H1 (cell line): ENCODE results near the gene TSHZ2. TPM values are rescaled to one million over a fixed set of nuclear protein-coding genes. Genes with fewer than 3 reads are reported as not detected.

Experiments
- CTCF ChIA-PET: fragments of 300-600 bp; sonication (Branson Sonifier 250); formaldehyde crosslinking; loops from one replicate; lab custom pipeline; 2021; ENCODE audit not compliant: partially characterized antibody; lab: Charles Lee
- POLR2A ChIA-PET: fragments of 300-600 bp; sonication (Branson Sonifier 250); formaldehyde crosslinking; loops from one replicate; lab custom pipeline; 2021; ENCODE audit warnings: inconsistent platforms; ENCODE audit not compliant: partially characterized antibody; lab: Charles Lee
- DNase-seq, 2 experiments: peaks; one replicate each; pipeline versions ENCODE4 v3.0.0 to v3.0.0-alpha.2; 2010 to 2022; ENCODE audit warnings: low spot score in 2 of 2, low read depth in 1 of 2, mixed read lengths in 1 of 2
- FAIRE-seq: peaks from 2 replicates; lab custom pipeline; 2011; peaks lifted over from hg19 to GRCh38; lab: Jason Lieb, UNC
- H2AFZ ChIP-seq: 2 replicates; pipeline ENCODE4 v1.8.1; 2012; ENCODE audit warnings: low read length, inconsistent platforms
- H2AK5ac ChIP-seq: 2 replicates; pipeline ENCODE4 v1.6.1; 2013; ENCODE audit warnings: low read depth, low read length
- H2BK120ac ChIP-seq: replicated peaks from 2 replicates; pipeline ENCODE3; 2013; ENCODE audit warnings: low read depth, low read length, inconsistent platforms
- H2BK12ac ChIP-seq: 2 replicates; pipeline ENCODE4 v1.6.1; 2013; ENCODE audit warnings: low read depth, low read length
- H2BK15ac ChIP-seq: 2 replicates; pipeline ENCODE4 v1.6.1; 2013; ENCODE audit warnings: low read length
- H2BK20ac ChIP-seq: 2 replicates; pipeline ENCODE4 v1.6.1; 2013; ENCODE audit warnings: low read length
- H2BK5ac ChIP-seq: 2 replicates; pipeline ENCODE4 v1.6.1; 2013; ENCODE audit warnings: low read depth, low read length
- H3K14ac ChIP-seq: 2 replicates; pipeline ENCODE4 v1.6.1; 2013; ENCODE audit warnings: inconsistent platforms; ENCODE audit not compliant: insufficient read length
- H3K18ac ChIP-seq: 2 replicates; pipeline ENCODE4 v1.6.1; 2013; ENCODE audit warnings: low read length; ENCODE audit errors: extremely low read depth
- H3K23ac ChIP-seq: 2 replicates; pipeline ENCODE4 v1.6.1; 2013; ENCODE audit warnings: inconsistent platforms; ENCODE audit not compliant: insufficient read length
- H3K23me2 ChIP-seq: 2 replicates; pipeline ENCODE4 v1.6.1; 2013; ENCODE audit warnings: low read depth, low read length
- H3K27ac ChIP-seq: 2 replicates; pipeline ENCODE4 v1.6.1; 2011; ENCODE audit warnings: low read depth, low read length, inconsistent platforms
- H3K27me3 ChIP-seq, 4 experiments: replicated peaks in 1 of 4; 1 replicate in 1 of 4; 2 replicates in 3 of 4; pipeline versions ENCODE4 v1.6.1 to v1.8.1; 2011 to 2013; ENCODE audit warnings: low read length in 3 of 4, mild to moderate bottlenecking in 3 of 4, inconsistent platforms in 2 of 4, mixed read lengths in 2 of 4, moderate library complexity in 1 of 4; ENCODE audit not compliant: control insufficient read depth in 3 of 4, insufficient read depth in 3 of 4; ENCODE audit errors: extremely low read depth in 1 of 4
- H3K36me3 ChIP-seq, 4 experiments: 2 replicates each; pipeline versions ENCODE4 v1.6.1 to v1.8.1; 2011 to 2013; ENCODE audit warnings: mild to moderate bottlenecking in 4 of 4, low read length in 3 of 4, moderate library complexity in 2 of 4, control low read depth in 1 of 4, inconsistent platforms in 1 of 4; ENCODE audit not compliant: insufficient read depth in 4 of 4, control insufficient read depth in 2 of 4
- H3K4ac ChIP-seq: replicated peaks from 2 replicates; pipeline ENCODE3; 2013; ENCODE audit warnings: low read length, low read depth, mixed read lengths, inconsistent platforms; ENCODE audit not compliant: insufficient read length
- H3K4me1 ChIP-seq, 4 experiments: replicated peaks in 1 of 4; 1 replicate in 1 of 4; 2 replicates in 3 of 4; pipeline versions ENCODE4 v1.6.1 to v1.8.1; 2011 to 2013; ENCODE audit warnings: low read length in 3 of 4, inconsistent platforms in 2 of 4, mixed read lengths in 1 of 4; ENCODE audit not compliant: insufficient read depth in 4 of 4, control insufficient read depth in 3 of 4
- H3K4me2 ChIP-seq, 2 experiments: 2 replicates each; pipeline versions ENCODE4 v1.6.1 to v1.8.1; 2011 to 2013; ENCODE audit warnings: low read depth in 2 of 2, low read length in 2 of 2, control low read depth in 1 of 2, inconsistent platforms in 1 of 2, mild to moderate bottlenecking in 1 of 2; ENCODE audit not compliant: insufficient read depth in 1 of 2
- H3K4me3 ChIP-seq, 4 experiments: fragments of 200-600, 300-600 bp in 1 of 4; sonication (generic), shearing (Covaris generic), sonication (Bioruptor Twin) in 1 of 4; 2 replicates each; pipeline versions ENCODE4 v1.5.1 to v1.8.1; 2011 to 2016; ENCODE audit warnings: low read length in 4 of 4, low read depth in 3 of 4, control low read depth in 2 of 4, inconsistent platforms in 2 of 4, mild to moderate bottlenecking in 2 of 4, mixed read lengths in 1 of 4, moderate library complexity in 1 of 4; ENCODE audit not compliant: insufficient read depth in 2 of 4; ENCODE audit errors: extremely low read depth in 1 of 4
- H3K56ac ChIP-seq: replicated peaks from 2 replicates; pipeline ENCODE3; 2013; ENCODE audit warnings: low read depth, mild to moderate bottlenecking, mixed read lengths, low read length, inconsistent platforms; ENCODE audit not compliant: insufficient read length
- H3K79me1 ChIP-seq: 2 replicates; pipeline ENCODE4 v1.6.1; 2013; ENCODE audit warnings: low read depth, low read length, control low read depth
- H3K79me2 ChIP-seq, 2 experiments: 2 replicates each; pipeline versions ENCODE4 v1.6.1 to v1.8.1; 2012 to 2013; ENCODE audit warnings: low read length in 2 of 2, mild to moderate bottlenecking in 2 of 2, inconsistent platforms in 1 of 2; ENCODE audit not compliant: insufficient read depth in 2 of 2, control insufficient read depth in 1 of 2
- H3K9ac ChIP-seq, 4 experiments: replicated peaks in 1 of 4; 1 replicate in 1 of 4; 2 replicates in 3 of 4; pipeline versions ENCODE4 v1.6.1 to v1.8.1; 2011 to 2013; ENCODE audit warnings: low read depth in 3 of 4, low read length in 3 of 4, control low read depth in 2 of 4, mild to moderate bottlenecking in 2 of 4, moderate library complexity in 2 of 4, inconsistent platforms in 1 of 4; ENCODE audit errors: extremely low read depth in 1 of 4
- H3K9me3 ChIP-seq, 2 experiments: 2 replicates each; pipeline versions ENCODE4 v1.6.1 to v1.8.1; 2012 to 2013; ENCODE audit warnings: mild to moderate bottlenecking in 2 of 2, moderate library complexity in 2 of 2, control low read depth in 1 of 2, inconsistent platforms in 1 of 2, low read depth in 1 of 2, low read length in 1 of 2, mixed read lengths in 1 of 2; ENCODE audit not compliant: insufficient read depth in 2 of 2
- H4K20me1 ChIP-seq, 2 experiments: replicated peaks in 1 of 2; 2 replicates each; pipeline versions ENCODE3 to v1.8.1; 2011 to 2013; ENCODE audit warnings: inconsistent platforms in 2 of 2, low read length in 2 of 2, mild to moderate bottlenecking in 1 of 2; ENCODE audit not compliant: insufficient read depth in 2 of 2, control insufficient read depth in 1 of 2
- H4K5ac ChIP-seq: 2 replicates; pipeline ENCODE4 v1.6.1; 2013; ENCODE audit warnings: low read length, low read depth, mixed read lengths, inconsistent platforms; ENCODE audit not compliant: insufficient read length
- H4K8ac ChIP-seq: 2 replicates; pipeline ENCODE4 v1.8.0; 2013; ENCODE audit warnings: mild to moderate bottlenecking, moderate library complexity, low read length, inconsistent platforms; ENCODE audit not compliant: insufficient read depth; ENCODE audit errors: extremely low read depth
- H4K91ac ChIP-seq: replicated peaks from 2 replicates; pipeline ENCODE3; 2013; ENCODE audit warnings: low read length, mixed read lengths, inconsistent platforms; ENCODE audit not compliant: insufficient read length
- BCL11A ChIP-seq, 2 experiments: IDR thresholded peaks; one replicate each; pipeline ENCODE4 v1.6.1; 2011; ENCODE audit warnings: low read depth in 2 of 2, low read length in 2 of 2, mild to moderate bottlenecking in 2 of 2
- CBX8 ChIP-seq: fragments of 300-800, 300-1000 bp; sonication (generic); IDR thresholded peaks from 2 replicates; pipeline ENCODE4 v1.7.1; 2016; ENCODE audit warnings: low read depth, low read length, borderline replicate concordance
- CTCF ChIP-seq, 3 experiments: IDR thresholded peaks; 1 replicate in 2 of 3; 2 replicates in 1 of 3; pipeline versions ENCODE4 v1.5.1 to v1.6.1; 2011; ENCODE audit warnings: low read length in 3 of 3, mild to moderate bottlenecking in 3 of 3, inconsistent platforms in 2 of 3, low read depth in 1 of 3, moderate library complexity in 1 of 3; ENCODE audit not compliant: insufficient read depth in 1 of 3; ENCODE audit errors: control extremely low read depth in 1 of 3
- KDM1A ChIP-seq: fragments of 200-600, 300-600 bp; sonication (generic); IDR thresholded peaks from 2 replicates; pipeline ENCODE4 v1.7.1; 2016; ENCODE audit warnings: mild to moderate bottlenecking, low read length, borderline replicate concordance
- POLR2AphosphoS5 ChIP-seq: IDR thresholded peaks from 2 replicates; pipeline ENCODE4 v1.6.1; 2011; ENCODE audit warnings: low read depth, low read length
- RAD21 ChIP-seq, 2 experiments: IDR thresholded peaks in 1 of 2; conservative IDR thresholded peaks in 1 of 2; 2 replicates each; pipeline ENCODE4 v1.6.1; 2011; ENCODE audit warnings: low read depth in 2 of 2, low read length in 2 of 2, improper control_type of control experiment in 1 of 2, inconsistent platforms in 1 of 2, mild to moderate bottlenecking in 1 of 2, moderate library complexity in 1 of 2
- RBBP5 ChIP-seq: IDR thresholded peaks from 2 replicates; pipeline ENCODE4 v1.7.1; 2012; ENCODE audit warnings: low read depth, mild to moderate bottlenecking, inconsistent platforms, low read length, moderate library complexity, borderline replicate concordance
- SAP30 ChIP-seq: fragments of 300-600 bp; sonication (generic); IDR thresholded peaks from 2 replicates; pipeline ENCODE4 v1.7.1; 2012; ENCODE audit warnings: low read length, moderate library complexity, mild to moderate bottlenecking, inconsistent platforms; ENCODE audit not compliant: insufficient read depth, insufficient replicate concordance
- SP4 ChIP-seq: IDR thresholded peaks from 2 replicates; pipeline ENCODE4 v1.6.1; 2012; ENCODE audit warnings: low read length, inconsistent platforms
- TAF1 ChIP-seq: IDR thresholded peaks from 2 replicates; pipeline ENCODE4 v1.6.1; 2011; ENCODE audit warnings: mild to moderate bottlenecking, low read depth, low read length
- TEAD4 ChIP-seq: IDR thresholded peaks from 2 replicates; pipeline ENCODE4 v1.6.1; 2012; ENCODE audit warnings: low read depth, low read length, inconsistent platforms, mixed read lengths
- ZNF274 ChIP-seq: IDR thresholded peaks from 2 replicates; pipeline ENCODE4 v1.7.0; 2012; ENCODE audit warnings: low read length, borderline replicate concordance; ENCODE audit errors: extremely low read depth
- whole genome bisulfite sequencing, 2 experiments: shearing (Covaris generic) in 1 of 2; methylation state at CpG; one replicate each; pipeline versions ENCODE4 v1.1.6 to v1.1.7; 2013 to 2015; ENCODE audit warnings: low lambda C conversion rate in 2 of 2, mixed read lengths in 2 of 2, inconsistent platforms in 1 of 2, low coverage in 1 of 2, missing lambda C conversion rate in 1 of 2; ENCODE audit not compliant: insufficient replicate concordance in 2 of 2, insufficient coverage in 1 of 2, insufficient read length in 1 of 2; ENCODE audit errors: extremely low coverage in 1 of 2, missing lambda C conversion rate in 1 of 2; 5-methylcytosine and 5-hydroxymethylcytosine counted together
- polyA plus RNA-seq, 7 experiments: library from polyadenylated mRNA; depleted of rRNA in 3 of 7; stranded (reverse) in 5 of 7; unstranded in 2 of 7; fragments of >200 nt in 5 of 7; fragments of 200-250 nt in 2 of 7; gene quantifications; 1 replicate in 5 of 7; 2 replicates in 1 of 7; 4 replicates in 1 of 7; pipeline versions ENCODE4 v1.2.1 to v1.2.3, GENCODE V29; 2011 to 2013; ENCODE audit warnings: missing spikeins in 2 of 7, mixed read lengths in 2 of 7
- total RNA-seq: library from RNA; stranded (reverse); fragmentation: NEBNext Ultra II Directional; extraction: Animal tissue kit (Norgen Biotek cat#: 25700); gene quantifications from 2 replicates; pipeline ENCODE4 v1.2.1, GENCODE V29; 2021

The TSHZ2 gene
- total and polyA plus RNA-seq, 2 of the 8 experiments (the other 6 are each of a cell fraction or from before 2014, with no cell fraction given) = 0.14 to 0.30 TPM

- Histone ChIP-seq H2BK12ac (no peak overlapping the region), H4K91ac (no peak overlapping the region), H3K56ac (no peak overlapping the region), H3K4me1 (peaks cover 2 to 5% (median 4%) of the 10 kb centered on the region in 4 experiments; a peak in 3 of 7 replicates), H3K14ac (no peak overlapping the region), H4K5ac (no peak overlapping the region), H3K79me1 (no peaks in the 10 kb centered on the region), H4K8ac (no peak overlapping the region), H3K4me2 (no peak overlapping the region), H4K20me1 (no peaks in the 10 kb centered on the region), H3K27me3 (no peaks in the 10 kb centered on the region), H2BK120ac (no peak overlapping the region), H3K79me2 (no peaks in the 10 kb centered on the region), H3K4ac (no peak overlapping the region), H3K9ac (no peak overlapping the region), H3K4me3 (no peak overlapping the region), H2BK5ac (no peak overlapping the region), H3K18ac (no peak overlapping the region), H2BK20ac (no peak overlapping the region; the same call in 1 of the 2 replicates), H3K27ac (no peak overlapping the region), H2AFZ (no peak overlapping the region), H3K36me3 (no peaks in the 10 kb centered on the region), H3K23me2 (no peaks in the 10 kb centered on the region), H3K9me3 (no peaks in the 10 kb centered on the region), H2AK5ac (no peak overlapping the region), H3K23ac (no peak overlapping the region), H2BK15ac (no peak overlapping the region)
- POLR2A ChIA-PET = no interaction called here
- no peak for TF ChIP-seq SAP30
- no peak for TF ChIP-seq TEAD4
- TF ChIP-seq RBBP5 = no peak
- no peak for TF ChIP-seq TAF1
- no peak for TF ChIP-seq BCL11A (IDR thresholded peaks at IDR 0.05; ENCODE audit: low read depth in 2 of 2, low read length in 2 of 2)
- TF ChIP-seq SP4 = no peak
- no peak for TF ChIP-seq CBX8
- TF ChIP-seq ZNF274 = no peak
- no peak for TF ChIP-seq POLR2AphosphoS5
- TF ChIP-seq RAD21 (IDR thresholded peaks at IDR 0.05 in 1 of 2, conservative IDR thresholded peaks at IDR 0.05 in 1 of 2; ENCODE audit: low read depth in 2 of 2, low read length in 2 of 2) = no peak
- no peak for TF ChIP-seq KDM1A
- TF ChIP-seq CTCF (IDR thresholded peaks at IDR 0.05; ENCODE audit: control extremely low read depth in 1 of 3, insufficient read depth in 1 of 3, low read depth in 1 of 3, low read length in 3 of 3) = no peak
- FAIRE-seq (no peak), DNase-seq (no peak)
- WGBS, 2 experiments = 94% methylated on average over 2 of the region's 2 CpGs; no CpG with 5 or more reads in 1 of the 2 experiments
- CTCF ChIA-PET = no interaction called here
These were observed 288.4 kb downstream of the TSHZ2 start for GRCh38 chr20:53260591-53260990.
